ENCODE data around the gene SH3BGR.
A peak's percentile ranks its signal among the peaks of the same experiment; 100 is the strongest.
"Not testable (repeated sequence)": the region's sequence is repeated elsewhere in the genome, so short reads cannot be mapped to it uniquely, and the experiment has no call there.

The SH3BGR gene

GRCh38 chr21:39518055-39518846, 66.5 kb downstream of the SH3BGR start:
- DNase-seq = peak; percentile 63

- no peak for DNase-seq
Observed at GRCh38 chr21:39518847-39519210, 67.1 kb downstream of the SH3BGR start.

- no peak for DNase-seq
Observed at GRCh38 chr21:39519835-39520234, 68.1 kb downstream of the SH3BGR start.

GRCh38 chr21:39523399-39523798, 71.6 kb downstream of the SH3BGR start:
- DNase-seq = no peak

- no peak for DNase-seq
Observed at GRCh38 chr21:39523915-39524314, 72.1 kb downstream of the SH3BGR start.

- no peak for DNase-seq
Observed at GRCh38 chr21:39525129-39525528, 73.4 kb downstream of the SH3BGR start.

- no peak for DNase-seq
Observed at GRCh38 chr21:39525601-39526000, 73.8 kb downstream of the SH3BGR start.

GRCh38 chr21:39527067-39527595, 75.4 kb downstream of the SH3BGR start:
- DNase-seq = no peak

DNA sequence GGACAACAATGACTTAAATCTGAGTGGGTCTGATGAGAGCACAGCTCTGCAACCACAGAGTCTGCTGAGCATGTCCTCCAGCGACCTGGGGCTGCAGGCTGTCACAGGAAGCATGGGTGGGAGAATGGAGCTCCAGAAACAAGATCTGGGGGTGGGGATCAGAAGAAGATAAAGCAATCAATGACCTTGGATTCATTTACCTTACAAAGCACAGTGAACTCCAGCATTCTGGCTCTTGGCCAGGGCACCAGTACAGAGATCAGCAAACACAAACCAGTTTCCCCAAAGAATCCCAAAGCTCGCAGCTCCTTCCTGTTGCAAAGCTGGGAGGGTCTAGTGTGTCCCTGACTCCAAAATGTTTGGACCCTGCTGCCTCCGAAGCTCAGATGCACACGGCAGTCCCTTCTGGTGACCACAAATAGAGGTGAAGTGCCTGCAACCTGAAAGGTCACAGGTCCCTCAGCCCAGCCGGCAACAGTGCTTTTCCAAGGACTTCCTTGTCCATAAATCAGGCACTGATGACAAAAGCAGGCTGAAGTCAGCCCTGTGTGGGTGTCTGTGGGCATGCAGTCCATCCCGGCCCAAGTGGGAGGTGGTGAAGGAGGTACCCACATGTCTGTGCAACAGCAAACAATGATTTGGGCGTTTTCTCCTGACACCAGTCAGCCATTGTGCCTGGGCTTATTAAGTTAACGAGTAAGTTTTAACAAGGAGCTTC, 76.1 kb downstream of the SH3BGR start:
- no peak for DNase-seq

- DNase-seq = no peak
Observed at GRCh38 chr21:39529026-39529425, 77.3 kb downstream of the SH3BGR start.

DNA sequence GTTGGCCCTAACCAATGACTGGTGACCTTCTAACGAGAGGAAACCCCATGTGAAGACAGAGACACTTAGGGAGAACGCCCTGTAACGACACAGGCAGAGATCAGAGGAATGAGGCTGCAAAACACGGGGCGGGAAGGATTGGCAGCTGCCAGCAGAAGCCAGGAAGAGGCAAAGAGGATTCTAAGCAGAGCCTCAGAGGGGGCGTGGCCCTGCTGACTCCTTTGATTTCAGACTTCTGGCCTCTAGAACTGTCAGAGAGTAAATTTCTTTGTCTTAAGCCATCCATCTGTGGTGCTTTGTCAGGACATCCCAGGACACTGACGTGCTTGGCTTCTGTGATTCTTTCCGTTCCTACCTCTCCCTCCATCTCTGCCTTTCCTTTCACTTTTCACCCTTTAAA, 79.3 kb downstream of the SH3BGR start:
- DNase-seq = no peak

GRCh38 chr21:39531840-39532239, 80.1 kb downstream of the SH3BGR start:
- DNase-seq = no peak

DNA sequence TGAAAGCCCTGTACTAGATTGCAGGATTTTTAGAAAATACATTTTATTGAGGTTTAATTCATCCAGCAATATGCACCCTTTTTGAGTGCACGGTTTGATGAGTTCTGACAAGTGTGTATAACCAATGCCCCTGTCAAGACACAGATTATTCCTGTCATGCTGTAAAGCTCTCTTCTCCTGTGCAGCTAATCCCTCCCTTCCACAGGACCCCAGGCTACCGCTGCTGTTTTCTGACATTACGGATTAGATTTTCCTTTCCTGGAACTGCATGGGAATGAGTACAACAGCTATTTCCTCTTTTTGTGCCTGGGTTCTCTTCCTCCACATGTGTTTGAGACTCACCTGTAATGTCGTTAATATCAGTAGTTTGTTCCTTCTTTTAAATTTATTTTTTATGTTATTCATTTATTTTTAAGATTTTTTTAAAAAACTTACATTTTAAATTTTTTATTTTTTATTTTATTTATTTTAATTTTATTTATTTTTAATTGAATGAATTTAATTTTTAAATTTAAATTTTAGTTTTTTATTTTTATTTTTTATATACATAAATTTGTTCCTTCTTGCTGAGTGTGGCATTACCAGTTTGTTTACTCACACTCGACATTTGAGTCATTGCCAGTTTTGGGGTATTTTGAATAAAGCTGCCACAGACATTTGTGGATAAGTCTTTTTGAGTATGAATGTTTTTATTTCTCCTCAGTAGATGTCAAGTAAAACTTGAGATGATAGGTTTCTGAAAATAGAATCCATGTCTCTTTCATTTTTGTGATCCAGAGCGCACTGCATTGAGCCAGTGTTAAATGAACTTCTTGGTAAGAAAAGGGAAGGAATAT, 82.0 kb downstream of the SH3BGR start:
- no peak for DNase-seq

DNA sequence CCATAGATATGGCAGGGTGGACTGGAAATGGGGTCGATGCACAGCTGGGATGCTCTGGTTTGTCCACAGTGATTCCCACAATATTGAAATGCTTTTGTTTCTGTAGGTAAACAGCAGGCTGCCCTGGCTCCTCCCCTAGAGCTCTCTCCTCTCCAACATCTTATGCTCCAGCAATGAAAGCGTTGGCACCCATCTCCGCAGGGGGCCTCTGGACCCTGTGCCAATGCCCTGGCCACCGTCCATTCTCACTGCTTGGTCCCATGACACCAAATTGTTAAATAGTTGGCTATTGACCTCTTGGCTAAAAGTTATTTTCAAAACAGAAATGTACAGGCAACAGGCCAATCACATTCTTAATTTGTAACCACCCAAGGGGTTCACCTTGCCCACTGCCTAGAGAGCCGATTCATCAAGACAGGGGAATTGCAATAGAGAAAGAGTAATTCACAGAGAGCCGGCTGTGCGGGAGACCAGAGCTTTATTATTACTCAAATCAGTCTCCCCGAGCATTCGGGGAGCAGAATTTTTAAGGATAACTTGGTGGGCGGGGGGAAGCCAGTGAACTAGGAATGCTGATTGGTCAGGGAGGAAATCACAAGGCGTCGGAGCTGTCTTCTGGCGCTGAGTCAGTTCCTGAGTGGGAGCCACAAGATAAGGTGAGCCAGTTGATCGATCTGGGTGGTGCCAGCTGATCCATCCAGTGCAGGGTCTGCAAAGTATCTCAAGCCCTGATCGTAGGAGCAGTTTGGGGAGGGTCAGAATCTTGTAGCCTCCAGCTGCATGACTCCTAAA, 84.1 kb downstream of the SH3BGR start:
- DNase-seq = no peak

- DNase-seq = no peak
Observed at GRCh38 chr21:39536835-39537234, 85.1 kb downstream of the SH3BGR start.

DNA sequence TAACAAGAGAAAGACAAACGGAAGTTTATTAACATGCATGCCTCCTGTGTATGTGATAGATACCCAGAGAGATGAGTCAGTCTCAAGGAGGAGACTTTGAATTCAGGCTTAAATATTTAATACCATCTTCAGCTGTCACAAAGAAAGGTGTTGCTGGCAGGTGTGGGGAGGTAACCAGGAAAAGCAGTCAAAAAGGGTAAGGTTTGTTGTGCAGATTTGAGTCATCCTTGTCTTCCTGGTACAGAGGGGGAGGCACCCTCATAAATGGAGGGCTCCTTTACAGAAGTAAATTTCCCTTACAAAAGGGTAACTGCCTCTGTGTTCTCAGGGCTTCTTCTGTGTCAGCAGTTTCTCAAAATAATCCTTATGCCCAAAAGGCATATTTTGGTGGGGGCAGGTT, 85.8 kb downstream of the SH3BGR start:
- no peak for DNase-seq

DNA sequence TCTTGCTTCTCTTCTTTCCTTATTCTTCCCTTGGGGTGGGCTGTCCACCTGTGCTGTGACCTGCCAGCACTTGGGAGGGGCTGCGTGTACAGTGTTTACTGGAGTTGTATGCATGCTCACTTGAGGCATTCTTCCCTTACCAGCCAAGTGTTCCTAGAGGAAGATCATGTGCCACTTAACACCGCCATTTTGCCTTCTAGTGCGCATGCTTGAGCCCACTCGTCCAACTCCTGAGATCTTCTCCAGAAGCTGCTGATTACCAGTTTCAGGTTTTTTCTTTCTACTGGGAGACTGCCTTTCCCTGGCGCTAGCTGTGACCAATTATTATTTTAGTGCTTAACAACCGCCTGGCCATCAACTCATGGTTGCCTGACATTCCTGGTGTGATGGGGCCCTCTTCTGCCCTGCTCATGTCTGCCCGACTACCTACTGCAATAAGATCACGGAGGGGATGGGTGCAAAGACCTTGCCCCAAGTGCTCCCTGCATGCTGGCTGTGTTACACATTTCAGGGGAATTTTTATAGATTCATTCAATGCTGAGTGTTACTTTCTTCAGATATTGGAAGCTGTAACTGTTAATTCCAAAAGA, 86.8 kb downstream of the SH3BGR start:
- no peak for DNase-seq

DNA sequence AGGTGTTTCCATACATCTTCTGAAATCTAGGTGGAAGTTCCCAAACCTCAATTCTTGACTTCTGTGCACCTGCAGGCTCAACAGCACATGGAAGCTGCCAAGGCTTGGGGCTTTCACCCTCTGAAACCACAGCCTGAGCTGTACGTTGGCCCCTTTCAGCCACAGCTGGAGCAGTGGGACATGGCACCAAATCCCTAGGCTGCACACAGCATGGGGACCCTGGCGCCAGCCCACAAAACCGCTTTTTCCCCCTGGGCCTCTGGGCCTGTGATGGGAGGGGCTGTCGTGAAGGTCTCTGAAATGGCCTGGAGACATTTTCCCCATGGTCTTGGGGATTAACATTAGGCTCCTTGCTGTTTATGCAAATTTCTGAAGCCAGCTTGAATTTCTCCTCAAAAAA, 88.6 kb downstream of the SH3BGR start:
- not testable (repeated sequence) for DNase-seq

DNA sequence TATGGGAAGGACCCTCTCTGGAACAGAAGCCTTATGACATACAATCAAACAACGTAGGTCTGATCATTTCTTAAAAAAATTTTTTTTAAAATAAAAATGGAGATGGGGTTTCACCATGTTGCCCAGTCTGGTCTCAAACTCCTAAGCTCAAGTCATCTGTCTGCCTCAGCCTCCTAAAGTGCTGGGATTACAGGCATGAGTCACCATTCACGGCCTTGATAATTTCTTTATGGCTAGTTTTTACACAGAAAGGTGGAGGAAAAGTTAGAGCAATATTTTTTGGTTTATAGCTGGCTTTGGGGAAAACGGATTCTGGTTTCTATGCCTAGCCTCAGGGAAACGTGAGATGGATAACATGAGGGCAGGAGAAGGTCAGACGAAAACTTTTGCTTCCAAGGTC, 91.0 kb downstream of the SH3BGR start:
- DNase-seq = no peak

- no peak for DNase-seq
Observed at GRCh38 chr21:39546522-39546921, 94.8 kb downstream of the SH3BGR start.

GRCh38 chr21:39552856-39553255, 101.1 kb downstream of the SH3BGR start:
- DNase-seq = no peak

DNA sequence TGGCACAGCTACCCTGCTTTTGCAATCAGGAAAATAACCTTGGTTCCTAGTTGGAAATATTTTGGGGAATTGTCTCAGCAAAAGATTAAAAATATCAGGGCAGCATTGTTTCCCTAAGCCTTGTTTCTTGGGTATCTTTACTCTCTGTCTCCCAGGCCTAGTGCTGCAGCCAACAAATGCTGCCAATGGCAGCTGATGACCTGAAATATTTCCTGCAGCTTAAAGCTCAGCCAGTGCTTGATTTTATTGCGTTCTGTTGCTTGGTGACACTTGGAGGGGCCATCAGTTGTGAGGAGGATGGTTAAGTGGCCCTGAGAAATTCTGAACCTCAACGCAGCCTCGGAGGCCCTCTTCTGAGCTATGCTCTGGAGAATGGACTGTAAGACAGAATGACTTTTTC, 101.6 kb downstream of the SH3BGR start:
- no peak for DNase-seq
